Progenitor cell of endocrine pancreas (in vitro differentiated cells): ENCODE results near the gene CIB4. TPM values are rescaled to one million over a fixed set of nuclear protein-coding genes. Genes with fewer than 3 reads are reported as not detected.
A peak's percentile ranks its signal among the peaks of the same experiment; 100 is the strongest.

ENCODE experiments used
- DNase-seq: peaks from one replicate; pipeline ENCODE4 v3.0.0; 2021; ENCODE audit warnings: low spot score; ENCODE audit not compliant: unreplicated experiment
- H3K27ac Mint-ChIP-seq: 2 replicates; pipeline ENCODE4 v1.8.0; 2021; ENCODE audit warnings: mild to moderate bottlenecking, moderate library complexity, mixed read lengths
- H3K27me3 Mint-ChIP-seq: 2 replicates; pipeline ENCODE4 v1.8.0; 2021; ENCODE audit warnings: mixed read lengths
- H3K36me3 Mint-ChIP-seq: 2 replicates; pipeline ENCODE4 v1.8.0; 2022; ENCODE audit warnings: mixed read lengths; ENCODE audit not compliant: insufficient read depth
- H3K4me1 Mint-ChIP-seq: 2 replicates; pipeline ENCODE4 v1.8.0; 2021; ENCODE audit warnings: low read depth, mixed read lengths
- H3K4me3 Mint-ChIP-seq: 2 replicates; pipeline ENCODE4 v1.8.0; 2021; ENCODE audit warnings: low read depth, mild to moderate bottlenecking, moderate library complexity, mixed read lengths
- H3K9me3 Mint-ChIP-seq: 2 replicates; pipeline ENCODE4 v1.8.0; 2021; ENCODE audit warnings: low read depth, mixed read lengths
- CTCF ChIP-seq: fragments of 200-600 bp; sonication (generic); IDR thresholded peaks from one replicate; pipeline ENCODE4 v1.5.0; 2021; ENCODE audit warnings: antibody characterized with exemption, mild to moderate bottlenecking; ENCODE audit not compliant: unreplicated experiment
- total RNA-seq: library from RNA; stranded (reverse); gene quantifications from 2 replicates; pipeline ENCODE4 v1.2.1, GENCODE V29; 2021

CIB4 gene
- total RNA-seq, 1 donor from 2014 or later: not detected

- H3K9me3 Mint-ChIP-seq: no peaks in the 10 kb centered on the region
- no peak for TF ChIP-seq CTCF
- peak overlapping the region; percentile 37 for H3K27ac Mint-ChIP-seq
- peaks cover 35% of the 10 kb centered on the region for H3K27me3 Mint-ChIP-seq
- DNase-seq: no peak
- H3K4me3 Mint-ChIP-seq: no peak overlapping the region
- H3K4me1 Mint-ChIP-seq: no peaks in the 10 kb centered on the region
- H3K36me3 Mint-ChIP-seq: no peaks in the 10 kb centered on the region
Measured at GRCh38 chr2:26585100-26585499, 56.1 kb downstream of the CIB4 start.

- H3K27ac Mint-ChIP-seq: peak overlapping the region; percentile 37
- peaks cover 36% of the 10 kb centered on the region for H3K27me3 Mint-ChIP-seq
- H3K4me1 Mint-ChIP-seq: no peaks in the 10 kb centered on the region
- H3K9me3 Mint-ChIP-seq: no peaks in the 10 kb centered on the region
- TF ChIP-seq CTCF: no peak
- DNase-seq: no peak
- no peaks in the 10 kb centered on the region for H3K36me3 Mint-ChIP-seq
- H3K4me3 Mint-ChIP-seq: no peak overlapping the region
Measured at GRCh38 chr2:26584656-26585055, 56.5 kb downstream of the CIB4 start.

GRCh38 chr2:26584191-26584590 is 57.0 kb downstream of the CIB4 start:
- H3K36me3 Mint-ChIP-seq: no peaks in the 10 kb centered on the region
- no peaks in the 10 kb centered on the region for H3K4me1 Mint-ChIP-seq
- no peak for DNase-seq
- H3K4me3 Mint-ChIP-seq: no peak overlapping the region
- H3K9me3 Mint-ChIP-seq: no peaks in the 10 kb centered on the region
- H3K27me3 Mint-ChIP-seq: peaks cover 35% of the 10 kb centered on the region
- H3K27ac Mint-ChIP-seq: no peak overlapping the region
- no peak for TF ChIP-seq CTCF

- no peak for TF ChIP-seq CTCF
- H3K27me3 Mint-ChIP-seq: peaks cover 37% of the 10 kb centered on the region
- no peaks in the 10 kb centered on the region for H3K36me3 Mint-ChIP-seq
- no peak overlapping the region for H3K4me3 Mint-ChIP-seq
- H3K4me1 Mint-ChIP-seq: no peaks in the 10 kb centered on the region
- no peaks in the 10 kb centered on the region for H3K9me3 Mint-ChIP-seq
- H3K27ac Mint-ChIP-seq: no peak overlapping the region
- DNase-seq: no peak
Measured at GRCh38 chr2:26583381-26583911, 57.7 kb downstream of the CIB4 start.

- Mint-ChIP-seq H3K27me3 (peaks cover 41% of the 10 kb centered on the region), H3K9me3 (no peaks in the 10 kb centered on the region), H3K4me1 (no peaks in the 10 kb centered on the region), H3K27ac (no peak overlapping the region), H3K4me3 (no peak overlapping the region), H3K36me3 (no peaks in the 10 kb centered on the region)
- no peak for DNase-seq
- no peak for TF ChIP-seq CTCF
Measured at GRCh38 chr2:26582890-26583289, 58.3 kb downstream of the CIB4 start.
